Upper lobe of left lung (tissue), 4 donors: ENCODE measurements around the gene ADCY2.

Experiments used
- EP300 ChIP-seq, 4 donors: sonication (generic); formaldehyde crosslinking; IDR thresholded peaks; one replicate each; pipeline ENCODE4 v1.5.1; 2017; ENCODE audit warnings: antibody characterized with exemption in 4 of 4, control low read depth in 2 of 4
- POLR2A ChIP-seq, 4 donors: fragments of 450-650 bp; IDR thresholded peaks; one replicate each; pipeline ENCODE4 v1.5.1; 2016 to 2017; ENCODE audit warnings: antibody characterized with exemption in 4 of 4, mild to moderate bottlenecking in 2 of 4
- POLR2AphosphoS5 ChIP-seq, 2 donors: sonication (generic); formaldehyde crosslinking; IDR thresholded peaks; one replicate each; pipeline ENCODE4 v1.5.1; 2017; ENCODE audit warnings: antibody characterized with exemption in 2 of 2
- TF ChIP-seq, protein P1 (sequence below), 6 experiments: fragments of 450-650 bp in 4 of 6; fragments of 200-600 bp in 2 of 6; sonication (generic) in 2 of 6; IDR thresholded peaks; one replicate each; pipeline ENCODE4 v1.5.1; 2016 to 2019; ENCODE audit warnings: antibody characterized with exemption in 6 of 6

- TF ChIP-seq POLR2AphosphoS5 (IDR thresholded peaks at IDR 0.05) (no peak), POLR2A (IDR thresholded peaks at IDR 0.05) (no peak), EP300 (IDR thresholded peaks at IDR 0.05) (no peak)
- TF ChIP-seq, protein P1, sequence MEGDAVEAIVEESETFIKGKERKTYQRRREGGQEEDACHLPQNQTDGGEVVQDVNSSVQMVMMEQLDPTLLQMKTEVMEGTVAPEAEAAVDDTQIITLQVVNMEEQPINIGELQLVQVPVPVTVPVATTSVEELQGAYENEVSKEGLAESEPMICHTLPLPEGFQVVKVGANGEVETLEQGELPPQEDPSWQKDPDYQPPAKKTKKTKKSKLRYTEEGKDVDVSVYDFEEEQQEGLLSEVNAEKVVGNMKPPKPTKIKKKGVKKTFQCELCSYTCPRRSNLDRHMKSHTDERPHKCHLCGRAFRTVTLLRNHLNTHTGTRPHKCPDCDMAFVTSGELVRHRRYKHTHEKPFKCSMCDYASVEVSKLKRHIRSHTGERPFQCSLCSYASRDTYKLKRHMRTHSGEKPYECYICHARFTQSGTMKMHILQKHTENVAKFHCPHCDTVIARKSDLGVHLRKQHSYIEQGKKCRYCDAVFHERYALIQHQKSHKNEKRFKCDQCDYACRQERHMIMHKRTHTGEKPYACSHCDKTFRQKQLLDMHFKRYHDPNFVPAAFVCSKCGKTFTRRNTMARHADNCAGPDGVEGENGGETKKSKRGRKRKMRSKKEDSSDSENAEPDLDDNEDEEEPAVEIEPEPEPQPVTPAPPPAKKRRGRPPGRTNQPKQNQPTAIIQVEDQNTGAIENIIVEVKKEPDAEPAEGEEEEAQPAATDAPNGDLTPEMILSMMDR (IDR thresholded peaks at IDR 0.05): no peak
Observed at GRCh38 chr5:7382588-7382987, 13.3 kb upstream of the ADCY2 start.
